NCI-H1048 (cell line): ENCODE measurements around the gene TSPAN18.

ENCODE experiments used
- DNase-seq: peaks from one replicate; lab custom pipeline; 2025; lab: John Stamatoyannopoulos, UW

The TSPAN18 gene

DNA sequence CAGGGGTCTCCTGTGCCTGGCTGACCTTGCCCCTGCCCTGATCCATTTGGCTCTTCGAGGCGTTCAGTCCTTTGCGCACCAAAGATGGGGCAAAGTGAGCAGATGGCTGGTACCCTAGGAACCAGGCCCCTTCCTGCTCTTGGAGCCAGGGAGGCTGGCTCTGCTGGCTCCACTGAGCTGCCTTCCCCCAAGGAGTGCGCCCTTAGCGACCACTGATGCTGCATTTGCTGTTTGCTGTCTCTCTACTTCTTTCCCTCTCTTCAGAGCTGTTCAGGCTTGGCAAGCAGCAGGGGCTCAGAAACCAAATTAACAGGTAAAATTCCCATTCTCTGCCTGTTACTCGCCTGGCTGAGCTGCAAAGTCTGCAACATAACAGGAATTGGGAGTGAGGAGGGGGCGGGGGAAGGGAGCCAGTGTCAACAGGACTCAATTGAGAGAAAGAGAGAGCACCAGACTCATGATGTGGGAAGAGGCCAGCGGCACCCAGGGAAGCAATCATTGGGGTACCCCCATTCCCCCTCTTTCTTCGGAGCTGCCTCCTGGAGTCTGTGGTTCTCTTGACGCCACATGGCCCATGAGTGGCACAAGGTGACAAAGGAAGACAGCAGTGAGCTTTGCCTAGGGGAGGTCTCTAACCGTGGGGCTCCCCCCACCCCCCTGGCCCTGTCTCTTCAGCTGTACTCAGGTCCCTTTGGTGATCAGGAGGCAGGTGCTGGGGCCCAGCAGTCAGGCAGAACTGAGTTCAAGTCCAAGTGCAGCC, 121.6 kb downstream of the TSPAN18 start:
- no peak for DNase-seq

DNA sequence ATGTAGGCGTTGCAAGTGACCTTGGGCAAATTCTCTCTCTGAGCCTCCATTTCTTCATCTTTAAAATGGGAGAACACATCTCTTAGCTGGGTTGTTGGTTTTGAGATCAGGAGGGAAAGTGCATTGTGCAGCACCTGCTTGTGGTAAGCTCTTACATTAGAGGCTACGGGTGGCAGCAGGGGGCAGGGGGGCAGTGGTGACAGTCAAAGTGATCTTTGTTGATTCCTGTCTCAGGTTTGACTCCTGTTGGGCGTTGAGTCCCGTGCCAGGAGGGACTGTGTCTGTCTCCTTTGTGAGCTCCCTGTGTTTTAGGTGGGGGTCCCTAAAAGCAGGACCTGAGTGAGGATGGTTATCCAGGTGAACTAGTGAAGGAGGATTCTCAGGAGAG, 122.2 kb downstream of the TSPAN18 start:
- DNase-seq, result no peak

DNA sequence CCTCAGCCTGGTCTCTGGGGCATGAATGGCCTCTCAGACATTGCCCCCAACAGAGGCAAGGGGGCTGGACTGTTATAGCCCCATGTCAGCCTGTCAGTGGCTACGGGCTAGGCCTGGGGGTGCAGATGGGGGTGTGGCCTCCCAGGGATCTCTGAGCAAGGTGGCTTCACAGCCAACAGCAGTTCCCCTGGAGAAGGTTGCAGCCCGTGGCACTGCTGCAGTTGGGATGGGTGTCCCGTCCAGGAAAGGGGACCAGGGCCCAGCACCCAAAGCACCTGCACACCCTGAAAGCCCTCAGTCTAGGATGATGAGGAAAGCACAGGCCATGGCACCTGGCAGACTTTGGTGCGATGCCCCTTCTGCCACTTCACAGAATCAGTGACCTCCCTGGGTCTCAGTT, 122.7 kb downstream of the TSPAN18 start:
- DNase-seq, result no peak

DNA sequence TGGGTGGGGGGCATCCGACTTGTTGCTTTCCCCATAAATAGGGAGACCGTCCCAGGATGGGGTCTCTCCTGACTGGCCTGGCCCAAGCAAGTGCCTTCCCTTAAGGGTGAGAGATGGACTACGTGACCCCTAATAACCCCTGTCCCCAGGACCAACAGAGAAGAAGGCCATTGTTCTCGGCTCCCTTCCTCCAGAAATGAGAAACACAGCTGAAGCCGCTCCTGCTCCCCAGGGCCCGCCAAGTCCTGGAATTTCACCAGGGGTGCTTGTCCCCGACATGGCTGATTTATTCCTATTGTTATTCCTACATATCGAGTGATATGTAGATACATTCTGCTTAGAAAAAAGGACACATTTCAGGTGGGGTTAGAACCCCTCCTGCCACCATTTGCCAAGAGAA, 123.2 kb downstream of the TSPAN18 start:
- DNase-seq, result no peak

DNA sequence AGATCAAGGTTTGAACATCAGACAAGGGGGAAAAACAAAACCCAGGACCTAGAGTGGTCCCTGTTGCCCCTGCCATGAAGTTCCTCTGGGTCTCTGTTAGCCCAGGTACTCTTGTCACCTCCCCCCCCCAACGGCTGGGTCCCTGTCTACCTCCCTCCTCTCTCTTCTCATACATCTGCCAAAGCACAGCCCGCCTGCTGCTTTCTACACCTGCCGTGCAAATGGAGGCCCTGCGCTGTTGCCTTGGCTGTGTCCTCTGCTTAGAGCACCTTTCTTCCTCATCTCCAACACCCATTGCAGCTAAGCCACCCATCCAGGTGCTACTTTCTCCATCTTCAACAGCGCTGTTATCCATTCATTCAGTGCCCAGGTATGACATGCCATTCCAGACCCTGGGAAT, 124.7 kb downstream of the TSPAN18 start:
- DNase-seq, result no peak

DNA sequence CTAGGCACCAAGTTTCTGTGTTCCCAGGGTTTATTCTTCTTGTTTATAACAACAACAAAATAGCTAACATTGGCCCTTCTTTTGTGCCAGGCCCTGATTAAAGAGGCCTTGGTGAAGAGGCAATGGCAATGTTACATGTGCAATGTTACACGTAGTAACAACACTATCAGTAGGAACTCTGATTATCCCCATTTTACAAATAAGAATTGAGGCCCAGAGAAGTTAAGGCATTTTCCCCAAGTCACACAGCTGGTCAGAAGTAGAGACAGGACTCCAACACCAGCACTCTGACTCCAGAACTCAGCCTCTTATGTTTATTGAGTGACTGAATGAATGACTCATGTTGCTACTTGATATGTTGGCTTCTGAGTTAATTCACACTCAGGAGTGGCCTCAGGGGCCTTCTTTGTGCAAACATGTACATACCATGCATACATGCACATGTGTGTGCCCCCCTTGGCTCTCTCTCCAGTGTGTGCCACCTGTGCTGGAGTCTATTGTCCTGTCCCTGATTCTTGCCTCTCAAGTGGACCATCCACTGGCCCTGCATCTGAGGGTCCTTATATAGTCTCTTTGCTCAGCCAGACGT, 125.5 kb downstream of the TSPAN18 start:
- DNase-seq, result no peak

DNA sequence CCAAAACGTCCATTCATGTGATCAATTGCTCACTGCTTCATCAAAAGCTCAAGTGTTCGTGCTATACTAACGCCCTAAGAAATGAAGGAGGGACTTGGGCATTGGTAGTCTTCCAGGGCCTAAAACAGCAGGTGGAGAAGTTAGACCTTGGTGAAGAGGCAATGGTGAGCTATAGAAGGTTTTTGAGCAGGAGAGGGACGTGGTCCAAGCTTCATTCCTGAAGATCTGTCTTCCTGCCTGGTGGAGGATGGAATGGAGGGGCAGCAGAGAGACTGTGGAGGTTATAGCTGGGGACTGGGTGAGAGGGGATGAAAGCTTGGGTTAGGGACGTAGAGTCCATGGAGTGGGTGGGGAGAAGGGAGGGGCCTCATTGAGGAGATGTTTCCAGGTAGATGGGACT, 126.2 kb downstream of the TSPAN18 start:
- DNase-seq, result no peak

DNA sequence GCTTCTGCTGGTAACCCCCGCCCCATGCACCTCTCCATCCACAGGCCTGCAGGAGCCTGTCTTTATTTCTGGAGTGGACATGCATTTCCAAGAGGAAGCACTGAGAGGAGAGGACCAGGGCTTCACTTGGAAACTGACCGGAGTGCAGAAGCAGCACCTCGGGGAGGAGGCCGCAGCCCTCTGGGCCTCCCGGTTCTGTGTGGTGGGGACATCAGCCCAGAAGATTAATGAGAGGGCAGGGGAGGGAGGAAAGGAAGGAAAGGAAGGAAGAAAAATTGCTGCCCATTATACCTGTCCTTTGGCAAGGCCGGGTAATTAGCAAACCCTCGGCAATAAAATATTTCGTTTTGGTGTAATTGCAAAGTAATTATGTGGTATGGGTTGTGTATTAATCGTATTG, 126.9 kb downstream of the TSPAN18 start:
- DNase-seq, result no peak

DNA sequence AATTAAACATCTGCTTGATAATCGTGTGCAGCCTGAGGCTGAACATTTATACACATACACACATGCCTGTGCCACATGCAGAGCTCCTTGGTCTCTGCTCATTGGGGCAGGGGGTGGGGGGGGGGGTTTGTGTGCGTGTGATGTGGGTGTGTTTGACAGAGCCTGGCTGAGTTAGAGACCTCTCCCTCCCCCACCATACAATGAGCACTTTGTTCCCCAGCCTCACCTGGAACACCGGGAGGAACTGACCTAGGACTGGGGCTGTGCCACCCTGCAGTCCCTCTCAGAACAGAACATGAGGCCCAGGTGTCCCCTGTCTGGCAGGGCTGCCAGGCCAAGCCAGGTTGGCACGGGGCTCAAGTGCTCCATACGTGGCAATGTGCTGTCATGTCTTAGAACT, 127.3 kb downstream of the TSPAN18 start:
- DNase-seq, result no peak

DNA sequence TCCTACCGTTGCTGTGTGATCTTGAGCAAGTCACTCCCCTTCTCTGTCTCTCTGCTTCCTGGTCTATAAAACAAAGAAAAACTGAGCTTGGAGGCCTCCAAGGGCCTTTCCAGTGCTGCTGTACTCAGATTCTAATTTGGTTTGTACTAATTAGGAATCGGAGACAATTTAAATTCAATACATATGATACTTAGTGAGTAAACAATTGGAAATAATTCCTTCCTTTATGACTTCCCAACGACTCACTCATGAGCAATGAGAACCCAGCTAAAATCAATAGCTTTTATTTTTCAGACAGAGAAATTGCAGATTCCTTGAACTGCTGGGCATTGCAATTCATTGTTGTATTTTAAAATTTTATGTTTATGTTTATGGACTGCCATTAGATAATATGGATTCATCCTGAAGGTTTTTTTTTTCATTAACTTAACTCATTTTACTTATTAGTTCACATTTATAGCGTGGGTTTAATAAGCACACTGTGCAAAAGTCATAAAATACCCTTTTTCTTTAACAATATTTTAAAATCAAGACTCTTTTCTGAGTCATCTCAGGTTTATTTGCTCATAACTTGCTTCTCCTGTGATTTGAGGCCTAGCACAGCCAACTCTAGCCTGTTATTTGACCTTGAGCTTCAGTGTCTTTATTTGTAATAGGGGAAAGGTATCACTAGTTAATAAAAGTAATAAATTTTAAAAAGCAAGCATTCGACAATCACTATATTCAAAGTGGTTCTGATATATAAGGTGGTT, 128.2 kb downstream of the TSPAN18 start:
- no peak for DNase-seq

DNA sequence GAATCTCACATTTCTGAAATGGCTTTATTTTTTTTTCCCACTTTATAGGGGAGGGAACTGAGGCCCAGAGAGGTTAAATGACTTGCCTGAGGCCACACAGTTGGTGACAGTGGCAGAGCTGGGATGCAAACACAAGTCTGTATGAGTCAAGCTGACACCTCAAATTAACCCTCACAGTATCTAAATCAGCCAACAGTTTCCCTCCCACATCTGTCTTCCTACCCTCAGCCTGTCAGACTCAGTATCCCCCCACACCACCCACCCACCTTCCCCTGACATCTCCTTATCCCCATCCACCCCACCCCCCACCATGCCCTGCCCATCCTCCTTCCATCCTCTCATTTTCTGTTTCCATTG, 128.7 kb downstream of the TSPAN18 start:
- no peak for DNase-seq

DNA sequence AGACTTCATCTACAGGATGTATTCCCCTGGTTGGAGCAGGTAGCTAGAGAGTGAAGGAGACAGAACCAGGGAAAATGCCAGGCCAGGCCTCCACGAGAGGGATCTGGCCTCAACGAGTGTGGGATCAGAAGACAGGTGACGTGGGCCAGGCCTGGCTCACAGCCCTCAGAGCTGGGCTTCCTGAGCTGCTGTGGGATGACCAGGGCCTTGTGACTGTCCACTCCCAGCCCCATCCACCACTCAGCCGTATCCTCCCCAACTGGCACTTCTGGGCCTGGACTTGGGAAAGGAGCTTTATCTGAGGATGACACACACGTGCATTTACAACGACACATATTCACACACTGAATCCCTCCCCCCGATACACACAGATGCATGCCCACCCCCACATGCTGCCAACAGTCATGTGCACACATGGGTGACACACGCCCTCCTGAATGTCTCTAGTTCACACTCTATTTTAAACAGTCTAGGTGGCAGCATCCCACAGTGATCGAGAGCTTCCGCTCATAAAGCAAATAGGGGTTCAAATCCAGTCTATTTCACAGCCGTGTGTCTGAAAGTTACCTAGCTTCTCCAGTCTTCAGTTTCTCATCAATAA, 130.8 kb downstream of the TSPAN18 start:
- no peak for DNase-seq

DNA sequence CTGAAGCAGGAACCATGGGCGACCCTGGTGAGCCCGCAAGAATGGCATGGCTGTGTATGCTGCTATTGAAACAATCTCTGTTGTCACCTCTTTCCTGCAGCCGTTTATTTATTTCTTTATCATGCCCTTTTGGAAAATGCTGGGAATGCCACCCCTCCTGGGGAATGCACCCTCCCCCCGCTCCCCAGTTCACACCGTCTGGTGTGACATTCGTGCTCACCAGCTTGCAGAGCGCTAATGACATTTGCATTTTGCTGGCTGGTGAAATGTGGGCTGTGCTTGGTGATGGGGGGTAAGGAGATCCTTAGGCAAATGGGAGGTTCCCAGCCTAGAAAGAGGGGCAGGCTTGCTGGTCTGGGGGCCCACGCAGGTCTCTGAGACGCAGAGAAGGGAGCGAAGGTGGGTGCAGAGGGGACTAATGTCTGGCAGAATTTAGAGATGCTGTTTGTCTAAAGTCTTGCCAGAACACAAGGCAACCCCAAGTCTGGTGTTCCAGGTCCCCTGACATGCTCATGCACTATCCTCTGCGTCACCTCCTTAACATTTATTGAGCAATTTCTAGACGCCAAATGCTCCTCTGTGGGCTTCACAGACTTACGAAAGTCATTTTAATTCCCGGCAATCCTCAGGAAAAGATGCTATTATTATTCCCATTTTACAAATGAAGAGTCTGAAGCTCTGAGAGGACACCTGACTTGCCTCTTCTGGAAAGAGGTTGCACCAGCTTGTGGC, 132.2 kb downstream of the TSPAN18 start:
- DNase-seq, result no peak

DNA sequence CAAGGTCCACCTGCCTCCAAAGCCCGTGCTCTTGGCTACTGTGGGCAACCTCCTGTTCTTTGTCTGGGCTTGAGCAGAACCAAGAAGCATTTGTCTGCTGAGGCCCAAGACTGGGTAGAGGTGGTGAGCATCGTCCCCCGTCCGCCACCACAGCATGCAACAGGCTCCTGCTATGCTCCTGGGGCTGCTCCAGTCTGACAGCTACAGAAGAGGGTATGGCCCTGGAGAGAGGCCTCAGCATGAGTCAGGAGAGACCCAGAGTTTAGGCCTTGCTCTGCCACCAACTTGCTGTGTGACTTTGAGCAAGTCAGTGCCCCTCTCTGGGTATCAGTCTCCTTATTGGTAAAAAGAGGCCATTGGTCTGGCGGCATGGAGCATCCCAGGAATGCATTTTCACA, 132.8 kb downstream of the TSPAN18 start:
- no peak for DNase-seq

DNA sequence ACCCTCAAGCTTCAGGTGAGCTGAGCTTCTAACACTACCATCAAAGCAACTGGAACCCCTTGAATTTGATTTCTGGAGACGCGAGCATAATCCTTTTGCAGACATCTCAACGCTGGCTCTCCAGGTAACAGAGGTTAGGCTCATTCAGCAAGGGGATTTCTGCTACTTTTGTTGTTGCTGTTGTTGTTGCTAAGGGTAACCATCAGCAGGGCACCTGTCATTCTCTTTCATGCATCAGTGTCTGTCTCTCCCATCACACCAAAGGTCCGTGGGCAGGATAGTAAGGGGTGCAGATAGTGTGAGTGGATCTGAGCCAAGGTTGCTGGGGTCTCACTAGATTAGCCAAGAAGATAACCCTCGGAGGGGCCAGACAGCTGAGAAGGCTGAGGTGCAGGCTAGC, 133.6 kb downstream of the TSPAN18 start:
- DNase-seq, result no peak

DNA sequence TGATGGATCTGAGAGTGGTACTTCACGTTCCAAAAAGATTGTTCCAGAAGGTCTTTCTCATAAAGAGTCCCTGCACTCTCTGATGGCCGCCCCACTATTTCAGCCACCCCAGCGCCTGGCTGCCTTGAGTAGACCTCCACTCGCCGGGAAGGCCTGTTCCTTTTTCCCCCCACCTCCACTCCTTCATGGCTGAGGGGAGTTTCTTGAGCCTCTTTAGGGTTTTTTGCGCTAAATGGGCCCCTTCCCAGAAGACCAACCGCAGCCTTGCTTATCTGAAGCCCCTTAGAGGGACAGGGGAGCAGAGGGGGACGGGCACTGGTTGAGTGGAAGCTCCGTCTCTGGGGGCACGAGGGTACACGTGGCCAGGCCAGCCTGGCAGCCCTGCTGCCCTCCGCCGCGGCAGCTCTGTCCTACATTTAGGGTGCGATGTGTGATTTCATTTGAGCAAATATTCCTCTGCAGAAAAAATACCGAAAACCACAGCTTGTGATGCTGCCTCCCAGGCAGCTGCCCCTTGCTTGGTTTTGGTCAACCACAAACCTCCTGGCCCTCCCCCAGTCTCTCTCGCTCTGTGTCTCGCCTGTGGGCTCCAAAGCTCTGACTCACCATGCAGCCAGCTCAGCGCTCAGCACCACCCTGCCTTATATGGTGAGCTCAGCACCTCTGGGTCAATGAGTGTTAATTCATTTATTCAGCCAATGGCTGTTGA, 135.2 kb downstream of the TSPAN18 start:
- DNase-seq, result no peak

DNA sequence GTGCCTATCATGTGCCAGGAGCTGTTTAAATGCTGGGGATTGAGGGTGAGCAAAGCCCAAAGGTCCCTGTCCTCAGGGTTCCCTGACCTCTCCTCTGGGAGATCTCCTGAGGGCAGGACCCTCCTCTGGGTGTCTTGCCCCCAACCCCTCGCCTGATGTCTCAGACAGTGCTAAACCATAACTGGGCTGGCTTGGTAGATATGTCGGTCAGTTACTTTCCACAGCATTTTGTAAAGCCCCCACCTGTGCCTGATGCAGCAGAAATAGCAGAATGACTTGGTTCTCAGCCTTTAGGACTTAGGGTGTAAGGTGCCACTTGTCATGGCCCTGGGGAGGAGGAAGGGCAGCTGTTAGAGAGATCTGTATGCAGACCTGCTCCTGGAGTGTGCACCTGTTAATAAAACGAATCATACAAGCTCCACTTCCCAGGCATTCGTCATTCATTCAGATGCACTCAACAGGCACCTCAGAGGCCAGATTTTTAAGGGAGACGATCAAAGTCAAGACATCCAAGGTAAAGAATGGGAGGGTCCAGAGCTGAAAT, 135.9 kb downstream of the TSPAN18 start:
- DNase-seq, result no peak

DNA sequence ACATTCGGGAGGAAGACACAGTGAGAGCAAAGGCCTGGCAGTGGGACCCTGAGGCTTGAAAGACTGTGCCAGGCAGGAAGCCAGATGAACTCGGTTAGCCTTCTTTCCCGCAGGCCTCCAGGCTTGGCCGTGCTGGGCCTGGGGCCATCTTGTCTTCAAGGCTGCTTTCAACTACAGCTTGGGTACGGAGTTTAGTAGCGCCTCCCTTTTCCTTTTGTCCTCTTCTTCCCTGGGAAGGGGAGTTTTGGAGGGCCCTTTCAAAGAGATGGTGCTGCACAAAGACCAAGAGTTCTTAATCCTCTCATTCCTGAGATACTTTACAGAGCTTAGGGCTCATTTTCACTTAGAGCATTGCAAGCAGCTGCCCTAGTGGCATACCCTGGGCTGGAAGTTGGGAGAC, 136.5 kb downstream of the TSPAN18 start:
- DNase-seq, result no peak

DNA sequence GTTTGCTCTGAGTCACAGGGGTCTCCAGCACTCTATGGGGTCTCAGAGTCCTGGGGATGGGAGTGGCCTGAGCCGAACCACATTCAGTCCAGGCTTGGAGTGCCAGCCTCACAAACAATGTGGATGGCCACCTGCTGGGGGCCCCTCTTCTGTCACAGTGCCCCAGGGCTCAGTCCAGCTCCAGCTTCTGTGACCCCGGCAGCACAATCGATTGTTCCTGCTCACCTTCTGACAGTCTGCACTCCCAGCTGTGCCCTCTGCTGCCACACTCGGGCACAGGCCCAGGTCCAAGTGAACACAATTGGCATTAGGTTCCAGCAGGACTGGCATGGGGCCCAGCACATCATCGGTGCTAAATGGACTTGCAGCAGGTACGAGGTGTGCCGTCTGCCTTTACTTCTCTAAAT, 139.1 kb downstream of the TSPAN18 start:
- no peak for DNase-seq

DNA sequence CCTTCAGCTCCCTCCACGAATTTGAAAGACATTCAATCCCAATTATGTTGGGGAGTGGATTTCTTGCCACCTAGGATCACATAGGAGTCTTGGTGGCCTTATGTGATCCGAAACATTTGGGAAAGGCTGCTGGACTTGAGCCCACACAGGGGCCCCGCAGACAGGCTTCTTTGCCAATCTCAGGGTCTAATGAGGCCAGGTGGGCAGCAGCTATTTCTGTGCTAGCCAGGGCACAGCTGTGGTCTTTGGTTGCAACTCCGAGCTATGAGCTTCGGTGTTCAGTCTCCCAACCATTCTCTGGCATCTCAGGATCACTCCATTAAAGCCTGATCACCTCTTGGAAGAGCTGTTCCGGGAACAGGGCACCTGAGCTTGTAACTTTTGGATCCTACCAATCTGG, 139.5 kb downstream of the TSPAN18 start:
- no peak for DNase-seq

DNA sequence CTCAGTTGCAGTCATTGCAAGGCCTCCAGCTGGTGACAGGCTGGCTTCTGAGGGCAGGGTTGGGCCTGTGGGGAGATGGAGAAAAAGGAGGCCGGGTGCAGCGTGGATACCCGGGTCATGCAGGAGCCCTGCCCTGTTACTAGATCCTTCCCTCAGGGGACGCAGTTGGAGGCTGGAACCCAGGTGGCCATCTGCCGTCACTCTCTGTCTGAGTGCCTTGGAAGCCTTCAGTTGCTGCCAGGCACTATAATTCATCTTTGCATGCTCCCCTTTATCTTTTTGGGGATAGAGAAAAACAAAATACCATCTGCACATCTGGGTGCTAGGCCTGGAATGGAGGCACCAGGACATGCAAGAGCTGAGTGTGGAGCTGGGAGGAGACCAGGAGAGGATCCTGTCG, 141.3 kb downstream of the TSPAN18 start:
- no peak for DNase-seq
